Cardiac fibroblast (primary cell): ENCODE results near the gene SNX17.

Experiments used
- DNase-seq, 2 donors: peaks; one replicate each; pipeline versions ENCODE4 v3.0.0 to v3.0.0-alpha.2; 2010; ENCODE audit warnings: low read depth in 2 of 2
- H3K4me3 ChIP-seq, 2 donors: replicated peaks in 1 of 2; 1 replicate in 1 of 2; 2 replicates in 1 of 2; pipeline ENCODE4 v1.5.1; 2011; ENCODE audit warnings: low read depth in 2 of 2, low read length in 2 of 2, mild to moderate bottlenecking in 2 of 2, moderate library complexity in 1 of 2
- TF ChIP-seq, protein P1 (sequence below): IDR thresholded peaks from one replicate; pipeline ENCODE4 v1.5.1; 2011; ENCODE audit warnings: low read depth, mild to moderate bottlenecking, low read length, inconsistent platforms

SNX17 gene, protein sequence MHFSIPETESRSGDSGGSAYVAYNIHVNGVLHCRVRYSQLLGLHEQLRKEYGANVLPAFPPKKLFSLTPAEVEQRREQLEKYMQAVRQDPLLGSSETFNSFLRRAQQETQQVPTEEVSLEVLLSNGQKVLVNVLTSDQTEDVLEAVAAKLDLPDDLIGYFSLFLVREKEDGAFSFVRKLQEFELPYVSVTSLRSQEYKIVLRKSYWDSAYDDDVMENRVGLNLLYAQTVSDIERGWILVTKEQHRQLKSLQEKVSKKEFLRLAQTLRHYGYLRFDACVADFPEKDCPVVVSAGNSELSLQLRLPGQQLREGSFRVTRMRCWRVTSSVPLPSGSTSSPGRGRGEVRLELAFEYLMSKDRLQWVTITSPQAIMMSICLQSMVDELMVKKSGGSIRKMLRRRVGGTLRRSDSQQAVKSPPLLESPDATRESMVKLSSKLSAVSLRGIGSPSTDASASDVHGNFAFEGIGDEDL

DNA sequence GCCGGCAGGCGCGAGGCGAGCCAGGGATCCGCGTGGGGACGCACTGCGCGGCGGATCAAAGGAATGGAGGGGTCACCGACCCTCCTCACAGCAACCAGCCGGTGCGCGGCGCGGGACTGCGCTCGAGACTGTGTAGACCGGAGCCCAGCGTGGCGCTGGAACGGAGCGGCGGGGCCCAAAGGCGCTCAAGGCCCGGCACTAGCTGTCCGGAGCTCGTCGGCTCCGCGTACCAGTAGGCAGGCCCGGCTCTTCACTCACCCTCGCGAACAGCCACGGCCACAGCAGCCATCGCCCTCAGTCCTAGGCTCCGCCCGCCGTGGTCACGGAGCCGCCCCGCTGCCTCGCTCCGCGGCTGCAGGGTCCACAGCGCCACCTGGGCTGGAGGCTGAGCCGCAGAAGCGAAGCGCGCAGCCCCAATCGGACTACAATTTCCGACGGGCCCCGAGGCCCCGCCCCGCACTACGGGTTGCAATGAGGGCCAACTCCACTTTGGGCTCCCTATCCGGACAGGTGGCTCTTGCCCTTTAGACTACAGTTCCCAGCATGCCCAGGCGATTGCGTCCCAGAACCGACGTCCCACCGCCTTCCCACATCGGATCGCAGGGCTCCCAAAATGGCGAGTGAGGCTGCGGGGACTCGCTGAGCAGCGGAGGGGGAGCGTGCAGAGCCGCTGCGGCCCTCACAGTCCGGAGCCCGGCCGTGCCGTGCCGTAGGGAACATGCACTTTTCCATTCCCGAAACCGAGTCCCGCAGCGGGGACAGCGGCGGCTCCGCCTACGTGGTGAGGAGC lies at the start of gene SNX17, which contains the start of gene EIF2B4:
Gene SNX17, plus strand, starts transcription at position 591 of the 790 bp plus-strand sequence. Its CDS starts 128 bp downstream, at position 719.
Gene EIF2B4, minus strand, starts transcription at position 313 of the 790 bp plus-strand sequence. Its CDS starts 24 bp downstream, at position 289.
- TF ChIP-seq, protein P1, sequence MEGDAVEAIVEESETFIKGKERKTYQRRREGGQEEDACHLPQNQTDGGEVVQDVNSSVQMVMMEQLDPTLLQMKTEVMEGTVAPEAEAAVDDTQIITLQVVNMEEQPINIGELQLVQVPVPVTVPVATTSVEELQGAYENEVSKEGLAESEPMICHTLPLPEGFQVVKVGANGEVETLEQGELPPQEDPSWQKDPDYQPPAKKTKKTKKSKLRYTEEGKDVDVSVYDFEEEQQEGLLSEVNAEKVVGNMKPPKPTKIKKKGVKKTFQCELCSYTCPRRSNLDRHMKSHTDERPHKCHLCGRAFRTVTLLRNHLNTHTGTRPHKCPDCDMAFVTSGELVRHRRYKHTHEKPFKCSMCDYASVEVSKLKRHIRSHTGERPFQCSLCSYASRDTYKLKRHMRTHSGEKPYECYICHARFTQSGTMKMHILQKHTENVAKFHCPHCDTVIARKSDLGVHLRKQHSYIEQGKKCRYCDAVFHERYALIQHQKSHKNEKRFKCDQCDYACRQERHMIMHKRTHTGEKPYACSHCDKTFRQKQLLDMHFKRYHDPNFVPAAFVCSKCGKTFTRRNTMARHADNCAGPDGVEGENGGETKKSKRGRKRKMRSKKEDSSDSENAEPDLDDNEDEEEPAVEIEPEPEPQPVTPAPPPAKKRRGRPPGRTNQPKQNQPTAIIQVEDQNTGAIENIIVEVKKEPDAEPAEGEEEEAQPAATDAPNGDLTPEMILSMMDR, result peak; percentile 60
- peak within 1 kb of the TSS; percentile 98 to 99 for H3K4me3 ChIP-seq
- peak; percentile 99 for DNase-seq

DNA sequence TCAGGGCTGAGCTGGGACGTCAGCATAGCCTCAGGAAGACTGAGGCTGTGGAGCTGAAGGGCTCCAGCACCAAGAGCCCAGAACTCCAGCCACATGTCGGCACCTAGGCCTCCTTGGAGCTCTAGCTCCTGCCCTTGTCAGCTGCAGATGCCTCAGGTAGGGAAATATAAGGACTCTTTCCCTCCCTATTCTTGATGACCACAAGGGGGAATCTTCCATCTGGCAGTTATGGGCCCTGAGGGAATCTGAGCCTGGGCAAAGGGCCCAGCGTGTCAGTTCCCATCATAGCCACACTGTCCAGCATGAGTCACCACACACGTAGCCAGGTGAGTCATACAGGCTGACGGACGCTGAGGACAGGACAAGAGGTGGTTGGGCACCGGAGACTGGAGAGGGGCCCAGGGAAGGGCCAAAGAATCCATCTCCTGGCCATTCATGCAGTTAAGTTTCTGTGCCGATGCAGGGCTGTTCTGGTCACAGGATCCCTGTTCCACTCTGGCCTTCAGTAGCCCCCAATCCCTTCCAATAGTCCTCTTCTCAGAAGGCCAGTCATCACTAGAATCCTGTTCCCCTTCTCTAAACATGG lies 49.4 kb upstream of the SNX17 start:
- H3K4me3 ChIP-seq, result peak overlapping the region in 1 of 2 donors; percentile 20
- TF ChIP-seq, protein P1, result peak; percentile 76
- DNase-seq, result peak; percentile 98 to 99

DNA sequence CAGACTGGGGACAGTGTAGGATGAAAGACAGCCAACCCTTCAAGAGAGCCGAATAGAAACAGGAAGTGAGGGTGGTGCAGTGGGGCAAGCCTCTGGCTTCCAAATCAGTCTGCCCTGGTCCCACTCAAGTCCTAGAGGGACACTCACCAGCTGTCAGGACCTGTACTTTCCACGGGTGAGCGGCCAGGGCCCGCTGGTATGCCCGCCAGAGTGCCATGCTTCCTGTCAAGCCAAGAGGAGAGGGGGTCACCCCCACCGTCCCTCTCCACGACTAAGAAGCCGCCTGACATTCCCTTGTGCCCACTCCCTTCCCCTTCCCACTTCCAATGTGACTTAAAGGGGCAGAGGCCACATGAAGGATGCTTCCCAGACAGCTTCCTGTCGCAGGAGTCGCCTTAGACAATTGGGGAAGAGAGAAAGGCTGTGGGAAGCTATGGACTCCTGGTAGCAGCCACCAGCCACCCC lies 48.1 kb upstream of the SNX17 start:
- H3K4me3 ChIP-seq, result peak overlapping the region; percentile 72 to 86
- peak in 1 of 2 donors; percentile 11 for DNase-seq
- TF ChIP-seq, protein P1, result no peak

DNA sequence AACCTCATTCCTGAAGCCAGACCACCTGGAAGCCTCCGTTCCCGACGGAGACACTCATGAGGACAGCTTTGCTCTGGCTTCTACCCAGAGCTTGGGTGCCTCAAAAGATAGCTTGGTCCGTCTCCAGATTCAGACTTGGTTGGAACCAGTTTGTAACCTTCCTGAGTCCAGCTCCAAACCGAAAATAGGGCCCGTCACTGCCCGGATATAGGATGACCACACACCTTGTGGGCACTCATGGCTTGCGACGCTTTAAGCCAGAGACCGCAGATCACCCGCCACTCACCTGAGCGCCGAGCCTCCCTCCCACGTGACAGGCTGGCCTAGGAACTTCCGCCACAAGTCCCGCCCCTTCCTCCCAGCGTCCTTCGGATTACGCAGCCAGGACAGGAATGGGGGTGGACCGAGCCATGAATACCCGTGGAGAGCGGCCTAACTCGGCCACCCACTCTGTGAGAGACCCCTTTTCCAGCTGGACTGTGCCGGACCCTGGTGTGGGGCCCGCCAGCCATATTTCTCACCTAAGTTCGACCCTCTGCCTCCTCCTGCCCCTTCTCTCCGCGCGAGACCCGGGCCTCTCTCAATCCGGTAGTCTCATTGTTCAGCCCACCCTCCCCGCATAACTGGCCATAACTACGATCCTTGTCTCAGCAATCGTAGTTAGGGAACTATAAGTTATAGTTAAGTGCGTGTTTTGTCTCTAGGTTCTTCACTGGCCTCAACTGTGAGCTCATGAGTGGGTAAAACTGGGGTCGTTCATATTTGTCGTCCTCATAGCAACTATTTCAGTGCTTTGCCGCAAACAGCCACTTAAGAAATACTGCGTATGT lies 47.4 kb upstream of the SNX17 start, which contains the start of gene MPV17:
Gene MPV17, minus strand, starts transcription at position 332 of the 830 bp plus-strand sequence. CDS start 580 bp downstream, outside the sequence.
- H3K4me3 ChIP-seq, result peak within 1 kb of the TSS; percentile 72 to 86
- DNase-seq, result peak; percentile 92 to 95

DNA sequence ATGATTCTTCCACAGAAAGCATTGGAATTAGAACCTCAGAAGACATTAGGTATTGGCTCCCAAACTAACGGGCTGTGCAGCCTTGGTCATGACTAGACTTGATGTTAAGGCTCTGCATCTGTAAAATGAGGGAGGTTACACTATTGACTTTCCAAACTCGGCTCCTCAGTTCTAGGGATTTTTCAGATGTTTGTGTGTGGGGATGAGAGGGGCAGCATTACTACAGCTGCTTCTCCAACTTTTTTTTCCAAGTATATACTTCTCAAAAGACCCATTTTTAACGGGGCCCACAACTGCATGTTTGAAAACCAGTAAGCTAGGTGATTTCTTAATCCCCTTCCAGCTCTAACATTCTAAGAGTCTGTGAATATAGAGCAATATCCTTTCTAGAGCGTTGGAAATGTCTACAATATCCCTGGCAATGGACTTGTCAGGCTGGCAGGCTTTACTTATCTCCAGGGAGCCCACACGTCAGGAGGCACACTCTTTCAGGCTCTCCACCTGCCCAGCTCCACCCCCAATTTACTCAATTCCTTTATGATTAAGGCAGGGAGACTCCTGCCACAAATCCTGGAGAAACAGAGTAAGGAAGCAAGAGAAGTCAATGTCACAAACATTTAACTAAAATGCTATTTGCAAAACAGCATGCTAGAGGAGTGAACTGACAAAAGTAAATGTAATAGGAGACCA lies 46.7 kb upstream of the SNX17 start:
- TF ChIP-seq, protein P1, result no peak
- peak overlapping the region; percentile 72 to 86 for H3K4me3 ChIP-seq
- no peak for DNase-seq

More for the DNA sequence above, 47.4 kb upstream of the SNX17 start, which contains the start of gene MPV17:
- TF ChIP-seq, protein P1, result no peak
